ENCODE data around the gene POLR2M.

Gene POLR2M

GRCh38 chr15:57756466-57756865 is 50.0 kb downstream of the POLR2M start:
- no peaks in the 10 kb centered on the region for H3K27me3 ChIP-seq (ENCODE audit: low read length)
- H3K4me3 ChIP-seq (ENCODE audit: insufficient read depth, low read length, poor library complexity, severe bottlenecking), result no peak overlapping the region
- H3K79me2 ChIP-seq (ENCODE audit: insufficient read depth, low read length), result no peaks in the 10 kb centered on the region
- H3K36me3 ChIP-seq (ENCODE audit: low read length), result no peaks in the 10 kb centered on the region
- H3K9ac ChIP-seq (ENCODE audit: low read length), result no peak overlapping the region
- no peaks in the 10 kb centered on the region for H3F3A ChIP-seq (ENCODE audit: insufficient read depth)
- H3K9me3 ChIP-seq (ENCODE audit: insufficient read depth, low read length), result no peaks in the 10 kb centered on the region
- TF ChIP-seq EZH2phosphoT487 (conservative IDR thresholded peaks at IDR 0.05; ENCODE audit: low read length), result no peak
- TF ChIP-seq CTCF (IDR thresholded peaks at IDR 0.05; ENCODE audit: insufficient read depth, low read length, poor library complexity, severe bottlenecking), result no peak
- H3K4me2 ChIP-seq (ENCODE audit: low read depth, low read length, poor library complexity, severe bottlenecking), result no peak overlapping the region
- H3K27ac ChIP-seq (ENCODE audit: low read depth, low read length), result no peak overlapping the region
- H3K9me2 ChIP-seq (replicated peaks; ENCODE audit: insufficient read depth, low read length), result no peaks in the 10 kb centered on the region
- no peaks in the 10 kb centered on the region for H4K20me1 ChIP-seq (ENCODE audit: low read depth, low read length)
- H2AFZ ChIP-seq (ENCODE audit: low read depth, low read length, severe bottlenecking), result no peak overlapping the region

- Histone ChIP-seq H3F3A (ENCODE audit: insufficient read depth) (no peaks in the 10 kb centered on the region), H3K4me2 (ENCODE audit: low read depth, low read length, poor library complexity, severe bottlenecking) (no peak overlapping the region), H3K9me3 (ENCODE audit: insufficient read depth, low read length) (no peaks in the 10 kb centered on the region), H3K79me2 (ENCODE audit: insufficient read depth, low read length) (no peaks in the 10 kb centered on the region), H3K4me3 (ENCODE audit: insufficient read depth, low read length, poor library complexity, severe bottlenecking) (no peak overlapping the region), H4K20me1 (ENCODE audit: low read depth, low read length) (no peaks in the 10 kb centered on the region), H3K27me3 (ENCODE audit: low read length) (no peaks in the 10 kb centered on the region), H3K9ac (ENCODE audit: low read length) (no peak overlapping the region), H3K27ac (ENCODE audit: low read depth, low read length) (no peak overlapping the region), H2AFZ (ENCODE audit: low read depth, low read length, severe bottlenecking) (no peak overlapping the region), H3K36me3 (ENCODE audit: low read length) (no peaks in the 10 kb centered on the region), H3K9me2 (replicated peaks; ENCODE audit: insufficient read depth, low read length) (no peaks in the 10 kb centered on the region)
- TF ChIP-seq CTCF (IDR thresholded peaks at IDR 0.05; ENCODE audit: insufficient read depth, low read length, poor library complexity, severe bottlenecking) (no peak), EZH2phosphoT487 (conservative IDR thresholded peaks at IDR 0.05; ENCODE audit: low read length) (no peak)
These were observed 52.0 kb downstream of the POLR2M start for GRCh38 chr15:57758560-57758959.

- Histone ChIP-seq H3F3A (ENCODE audit: insufficient read depth) (no peaks in the 10 kb centered on the region), H4K20me1 (ENCODE audit: low read depth, low read length) (no peaks in the 10 kb centered on the region), H3K9me3 (ENCODE audit: insufficient read depth, low read length) (no peaks in the 10 kb centered on the region), H3K4me3 (ENCODE audit: insufficient read depth, low read length, poor library complexity, severe bottlenecking) (no peak overlapping the region), H3K4me2 (ENCODE audit: low read depth, low read length, poor library complexity, severe bottlenecking) (no peak overlapping the region), H3K36me3 (ENCODE audit: low read length) (no peaks in the 10 kb centered on the region), H3K9ac (ENCODE audit: low read length) (no peak overlapping the region), H3K27ac (ENCODE audit: low read depth, low read length) (no peak overlapping the region), H3K9me2 (replicated peaks; ENCODE audit: insufficient read depth, low read length) (no peaks in the 10 kb centered on the region), H3K79me2 (ENCODE audit: insufficient read depth, low read length) (no peaks in the 10 kb centered on the region), H3K27me3 (ENCODE audit: low read length) (no peaks in the 10 kb centered on the region), H2AFZ (ENCODE audit: low read depth, low read length, severe bottlenecking) (no peak overlapping the region)
- TF ChIP-seq EZH2phosphoT487 (conservative IDR thresholded peaks at IDR 0.05; ENCODE audit: low read length), result no peak
- TF ChIP-seq CTCF (IDR thresholded peaks at IDR 0.05; ENCODE audit: insufficient read depth, low read length, poor library complexity, severe bottlenecking), result no peak
These were observed 55.0 kb downstream of the POLR2M start for GRCh38 chr15:57761562-57761961.

Data from SU-DHL-6 (cell line).